NCI-H526 (cell line): ENCODE data around the gene SLC13A3.
"Not testable (repeated sequence)": the region's sequence is repeated elsewhere in the genome, so short reads cannot be mapped to it uniquely, and the experiment has no call there.

Experiments used
- DNase-seq, 2 experiments: peaks; one replicate each; lab custom pipeline; 2025; lab: John Stamatoyannopoulos, UW

The SLC13A3 gene

GRCh38 chr20:46681032-46681854 lies 30.0 kb upstream of the SLC13A3 start:
- peak; percentile 51 to 89 for DNase-seq

DNA sequence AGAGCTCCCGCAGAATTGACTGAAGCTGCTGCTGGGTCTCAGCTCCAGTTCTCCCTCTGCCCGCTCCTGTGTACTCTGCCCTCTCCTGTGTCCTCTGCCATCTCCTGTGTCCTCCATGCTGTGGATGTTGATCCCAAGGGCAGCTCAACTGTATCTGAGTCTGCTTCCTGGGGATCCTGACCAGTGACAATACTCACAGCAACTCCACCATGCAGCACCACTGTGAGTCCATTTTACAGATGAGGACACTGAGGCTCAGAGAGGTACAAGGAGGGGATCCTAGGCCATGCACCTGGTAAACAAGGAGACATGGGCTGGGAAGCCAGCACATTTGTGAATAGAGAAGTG lies 29.4 kb upstream of the SLC13A3 start:
- no peak for DNase-seq

DNA sequence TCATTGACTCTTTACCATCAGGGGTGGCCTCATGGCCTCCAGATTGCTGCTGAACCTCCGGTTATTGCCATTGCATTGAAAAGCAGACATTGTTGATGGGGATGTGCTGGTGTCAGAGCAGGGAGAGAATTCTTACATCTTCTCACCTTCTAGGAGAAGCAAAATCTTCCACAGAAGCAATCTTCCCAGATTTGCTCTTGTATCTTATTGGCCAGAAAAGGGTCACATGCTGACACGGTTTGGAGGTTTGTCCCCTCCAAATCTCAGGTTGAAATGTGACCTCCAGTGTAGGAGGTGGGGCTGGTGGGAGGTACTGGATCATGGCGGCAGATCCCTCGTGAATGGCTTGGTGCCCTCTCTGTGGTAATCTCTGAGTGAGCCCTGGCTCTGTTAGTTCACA lies 27.3 kb upstream of the SLC13A3 start:
- DNase-seq = no peak

GRCh38 chr20:46677608-46678007 lies 26.3 kb upstream of the SLC13A3 start:
- no peak for DNase-seq

DNA sequence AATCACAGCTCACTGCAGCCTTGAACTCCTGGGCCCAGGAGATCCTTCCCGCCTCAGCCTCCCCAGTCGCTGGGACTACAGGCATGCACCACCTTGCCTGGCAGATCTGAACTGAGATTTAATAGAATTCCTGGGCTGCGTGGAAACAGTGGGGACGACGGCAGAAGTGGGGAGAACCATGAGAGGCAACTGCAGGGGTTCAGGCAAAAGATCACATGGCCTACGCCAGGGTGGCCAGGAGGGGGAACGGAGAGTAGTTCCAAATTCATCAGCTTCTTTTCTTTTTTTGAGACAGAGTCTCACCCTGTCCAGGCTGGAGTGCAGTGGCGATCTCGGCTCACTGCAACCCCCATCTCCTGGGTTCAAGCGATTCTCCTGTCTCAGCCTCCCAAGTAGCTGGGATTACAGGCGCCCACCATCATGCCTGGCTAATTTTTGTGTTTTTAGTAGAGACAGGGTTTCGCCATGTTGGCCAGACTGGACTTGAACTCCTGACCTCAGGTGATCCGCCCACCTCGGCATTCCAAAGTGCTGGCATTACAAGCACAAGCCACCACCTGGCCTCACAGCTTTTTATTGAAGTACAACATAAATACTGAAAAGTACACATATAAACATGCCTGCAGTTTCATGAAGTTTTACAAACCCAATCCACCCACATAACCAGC lies 25.5 kb upstream of the SLC13A3 start:
- not testable (repeated sequence) for DNase-seq

- no peak for DNase-seq
Observed at GRCh38 chr20:46674253-46675083, 23.2 kb upstream of the SLC13A3 start.

- no peak for DNase-seq
Observed at GRCh38 chr20:46673394-46674252, 22.4 kb upstream of the SLC13A3 start.

DNA sequence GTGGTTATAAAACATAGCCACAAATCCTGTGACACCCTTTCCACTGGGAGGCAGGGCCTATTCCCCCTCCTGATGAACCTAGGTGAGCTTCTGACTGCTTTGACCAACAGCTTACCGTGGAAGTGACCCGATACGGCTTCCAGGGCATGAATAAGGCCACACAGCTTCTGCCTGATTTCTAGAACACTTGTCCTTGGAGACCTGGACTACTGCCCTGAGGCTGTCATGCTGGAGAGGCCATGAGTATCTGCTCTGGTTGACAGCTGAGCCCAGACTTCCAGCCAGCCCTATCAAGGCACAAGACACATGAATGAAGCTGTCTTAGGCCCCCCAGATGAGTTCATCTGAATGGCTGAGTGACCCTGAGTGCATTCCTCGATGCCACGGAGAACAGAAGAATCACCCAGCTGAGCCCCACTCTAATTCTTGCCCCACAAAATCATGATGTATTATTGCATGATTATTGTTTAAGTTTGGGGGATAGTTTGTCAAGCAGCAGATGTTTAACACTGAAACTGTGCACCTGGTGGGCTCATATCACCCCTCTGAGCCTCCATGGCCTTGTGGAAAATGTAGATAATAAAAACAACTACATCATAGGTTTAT lies 21.4 kb upstream of the SLC13A3 start:
- DNase-seq = no peak

GRCh38 chr20:46671866-46672542 lies 20.7 kb upstream of the SLC13A3 start:
- no peak for DNase-seq

- no peak for DNase-seq
Observed at GRCh38 chr20:46670585-46671584, 19.6 kb upstream of the SLC13A3 start.

GRCh38 chr20:46670228-46670584 lies 18.9 kb upstream of the SLC13A3 start:
- DNase-seq = no peak

DNA sequence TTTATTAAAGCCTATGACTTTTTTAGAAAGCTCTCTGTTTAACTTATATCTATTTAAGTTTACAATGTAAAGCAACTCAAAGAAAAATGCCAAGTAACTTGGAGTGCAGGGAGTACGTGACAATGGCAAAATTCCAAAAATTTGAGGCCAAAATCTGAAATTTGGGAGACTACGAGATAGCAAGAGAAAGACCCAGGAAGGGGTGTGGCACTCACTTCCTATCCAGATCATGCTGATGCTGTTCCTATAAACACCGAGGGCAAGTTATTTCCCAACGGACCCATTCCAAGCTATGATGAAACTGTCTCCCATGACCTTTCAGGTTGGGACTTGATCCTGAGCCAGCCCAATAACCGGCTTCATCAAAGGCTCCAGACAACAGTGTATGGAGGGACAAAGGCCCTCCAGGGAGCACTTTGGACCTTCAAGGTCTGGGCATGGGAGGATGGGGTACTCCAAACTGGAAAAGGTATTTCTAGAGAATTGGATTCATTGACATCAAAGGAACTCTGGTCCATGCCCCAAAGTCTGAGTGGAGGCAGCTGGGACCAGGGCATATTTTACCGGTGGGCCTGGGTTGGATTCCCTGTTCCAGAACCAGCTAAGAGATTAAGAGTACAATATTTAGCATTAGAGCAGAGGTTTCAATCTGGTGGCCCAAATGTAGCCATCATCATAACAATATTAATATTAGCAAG lies 15.7 kb upstream of the SLC13A3 start:
- DNase-seq = no peak

DNA sequence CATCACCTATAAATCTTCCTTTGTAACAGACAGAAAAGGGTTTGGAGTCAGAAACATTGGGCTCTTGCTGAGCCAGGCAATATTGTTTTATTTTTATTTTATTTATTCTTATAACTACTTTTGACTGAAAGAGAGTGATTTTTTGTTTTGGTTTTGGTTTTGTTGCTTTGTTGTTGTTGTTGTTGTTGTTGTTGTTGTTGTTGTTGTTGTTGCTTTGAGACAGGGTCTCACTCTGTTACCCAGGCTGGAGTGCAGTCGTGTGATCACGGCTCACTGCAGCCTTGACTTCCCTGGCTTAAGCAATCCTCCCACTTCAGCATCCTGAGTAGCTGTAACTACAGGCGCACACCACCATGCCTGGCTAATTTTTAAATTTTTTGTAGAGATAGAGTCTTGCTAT lies 15.0 kb upstream of the SLC13A3 start:
- DNase-seq = no peak

GRCh38 chr20:46665602-46666001 lies 14.3 kb upstream of the SLC13A3 start:
- DNase-seq = no peak

DNA sequence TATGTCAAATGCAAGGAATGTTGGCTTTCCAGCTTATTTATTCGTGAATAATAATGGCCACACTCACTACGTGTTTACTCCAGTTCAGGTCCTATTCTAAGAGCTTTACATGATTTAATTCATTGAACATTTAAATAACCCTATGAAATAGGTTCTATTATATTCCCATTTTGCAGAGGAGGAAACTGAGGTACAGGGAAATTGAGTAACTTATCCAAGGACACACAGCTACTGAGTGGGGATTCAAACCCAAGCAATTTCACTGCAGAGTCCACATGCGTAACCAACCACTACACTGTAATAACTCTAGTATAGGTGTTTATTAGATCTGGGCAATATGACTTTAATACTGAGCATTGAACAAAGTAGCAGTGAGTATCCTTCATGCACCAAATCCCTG lies 12.3 kb upstream of the SLC13A3 start:
- DNase-seq = no peak

- DNase-seq = no peak
Observed at GRCh38 chr20:46661659-46662058, 10.4 kb upstream of the SLC13A3 start.

DNA sequence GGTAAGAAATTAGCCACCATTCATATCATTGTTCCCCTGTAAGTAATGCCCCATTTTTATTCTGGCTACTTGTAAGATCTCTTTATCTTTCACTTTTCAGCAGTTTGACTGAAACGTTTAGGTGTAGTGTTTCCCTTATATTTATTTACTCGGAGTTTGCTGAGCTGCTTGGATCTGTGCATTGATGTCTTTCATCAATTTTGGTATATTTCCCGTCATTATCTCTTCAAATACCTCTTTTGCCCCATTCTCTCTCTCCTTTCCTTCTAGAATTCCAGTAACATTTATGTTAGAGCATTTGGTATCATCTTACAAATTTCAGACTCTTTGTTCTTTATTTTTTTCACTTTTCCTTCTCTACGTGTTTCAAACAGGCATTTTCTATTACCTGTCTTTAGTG lies 9.2 kb upstream of the SLC13A3 start:
- DNase-seq = no peak

DNA sequence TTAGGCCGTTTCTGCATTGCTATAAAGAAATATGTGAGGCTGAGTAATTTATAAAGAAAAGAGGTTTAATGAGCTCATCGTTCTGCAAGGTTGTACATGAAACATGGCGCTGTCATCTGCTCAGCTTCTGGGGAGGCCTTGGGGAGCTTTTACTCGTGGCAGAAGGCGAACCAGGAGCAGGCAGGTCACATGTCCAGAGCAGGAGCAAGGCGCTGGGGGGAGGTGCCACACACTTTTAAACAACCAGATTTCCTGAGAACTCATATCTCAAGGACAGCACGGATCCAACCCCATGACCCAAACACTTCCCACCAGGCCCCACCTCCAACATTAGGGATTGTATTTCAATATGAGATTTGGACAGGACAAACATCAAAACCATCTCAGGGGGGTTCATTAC lies 6.4 kb upstream of the SLC13A3 start:
- DNase-seq = no peak

DNA sequence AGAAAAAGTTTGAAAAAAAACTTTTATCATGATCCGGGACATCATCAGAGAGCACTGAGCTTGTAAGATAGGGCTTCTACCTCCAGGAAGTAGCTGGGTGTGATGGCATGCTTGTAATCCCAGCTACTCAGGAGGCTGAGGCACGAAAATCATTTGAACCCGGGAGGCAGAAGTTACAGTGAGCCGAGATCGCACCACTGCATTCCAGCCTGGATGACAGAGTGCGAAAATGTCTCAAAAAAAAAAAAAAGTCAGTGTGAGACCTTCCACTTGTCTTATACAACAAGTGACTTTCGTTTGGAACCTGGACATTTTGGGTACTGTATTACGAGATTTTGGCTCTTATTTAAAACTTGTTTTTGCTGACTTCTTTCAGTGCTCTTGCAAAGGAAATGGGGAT lies 5.9 kb upstream of the SLC13A3 start:
- no peak for DNase-seq
